ENCODE data around the gene CUTC. TPM values are rescaled to one million over a fixed set of nuclear protein-coding genes. Genes with fewer than 3 reads are reported as not detected.

Gene CUTC
- total and polyA plus RNA-seq, 4 donors, result 10.3 to 23.4 (median 17.3) TPM

- DNase-seq (ENCODE audit: low spot score), result no peak
- H3K9ac ChIP-seq (ENCODE audit: low read depth in 1 of 2, low read length in 2 of 2), result no peak overlapping the region
- no peaks in the 10 kb centered on the region for H3K9me3 ChIP-seq (ENCODE audit: control insufficient read depth in 4 of 4, low read length in 3 of 4)
- no peaks in the 10 kb centered on the region for H3K27me3 ChIP-seq (ENCODE audit: control insufficient read depth in 4 of 4, insufficient read depth in 4 of 4, low read length in 3 of 4)
- H3K27ac ChIP-seq (ENCODE audit: low read depth in 1 of 2, low read length in 2 of 2), result no peak overlapping the region
- TF ChIP-seq GABPA (IDR thresholded peaks at IDR 0.05 in 1 of 2, conservative IDR thresholded peaks at IDR 0.05 in 1 of 2), result no peak
- no peak for TF ChIP-seq FOXA2 (IDR thresholded peaks at IDR 0.05)
- TF ChIP-seq, protein P1, sequence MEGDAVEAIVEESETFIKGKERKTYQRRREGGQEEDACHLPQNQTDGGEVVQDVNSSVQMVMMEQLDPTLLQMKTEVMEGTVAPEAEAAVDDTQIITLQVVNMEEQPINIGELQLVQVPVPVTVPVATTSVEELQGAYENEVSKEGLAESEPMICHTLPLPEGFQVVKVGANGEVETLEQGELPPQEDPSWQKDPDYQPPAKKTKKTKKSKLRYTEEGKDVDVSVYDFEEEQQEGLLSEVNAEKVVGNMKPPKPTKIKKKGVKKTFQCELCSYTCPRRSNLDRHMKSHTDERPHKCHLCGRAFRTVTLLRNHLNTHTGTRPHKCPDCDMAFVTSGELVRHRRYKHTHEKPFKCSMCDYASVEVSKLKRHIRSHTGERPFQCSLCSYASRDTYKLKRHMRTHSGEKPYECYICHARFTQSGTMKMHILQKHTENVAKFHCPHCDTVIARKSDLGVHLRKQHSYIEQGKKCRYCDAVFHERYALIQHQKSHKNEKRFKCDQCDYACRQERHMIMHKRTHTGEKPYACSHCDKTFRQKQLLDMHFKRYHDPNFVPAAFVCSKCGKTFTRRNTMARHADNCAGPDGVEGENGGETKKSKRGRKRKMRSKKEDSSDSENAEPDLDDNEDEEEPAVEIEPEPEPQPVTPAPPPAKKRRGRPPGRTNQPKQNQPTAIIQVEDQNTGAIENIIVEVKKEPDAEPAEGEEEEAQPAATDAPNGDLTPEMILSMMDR (IDR thresholded peaks at IDR 0.05; ENCODE audit: low read depth, low read length, missing input control), result no peak
- no peak for TF ChIP-seq RAD21 (IDR thresholded peaks at IDR 0.05)
- H3K4me3 ChIP-seq (ENCODE audit: low read depth in 1 of 3, low read length in 3 of 3), result no peak overlapping the region
- peaks cover 10 to 63% (median 53%) of the 10 kb centered on the region in 4 donors for H3K36me3 ChIP-seq (ENCODE audit: control insufficient read depth in 4 of 4, insufficient read depth in 3 of 4, low read depth in 1 of 4, low read length in 3 of 4)
- no peaks in the 10 kb centered on the region for H3K4me1 ChIP-seq (ENCODE audit: control insufficient read depth in 4 of 4, insufficient read depth in 4 of 4, low read length in 3 of 4)
- 72% methylated on average over 2 of the region's 2 CpGs for WGBS
These were observed 11.6 kb upstream of the CUTC start for GRCh38 chr10:99720387-99720786.

- Histone ChIP-seq H3K4me1 (ENCODE audit: control insufficient read depth in 4 of 4, insufficient read depth in 4 of 4, low read length in 3 of 4) (peaks cover 0 to 22% (median 11%) of the 10 kb centered on the region in 4 donors), H3K9me3 (ENCODE audit: control insufficient read depth in 4 of 4, low read length in 3 of 4) (no peaks in the 10 kb centered on the region), H3K4me3 (ENCODE audit: low read depth in 1 of 3, low read length in 3 of 3) (no peak overlapping the region), H3K27me3 (ENCODE audit: control insufficient read depth in 4 of 4, insufficient read depth in 4 of 4, low read length in 3 of 4) (no peaks in the 10 kb centered on the region), H3K9ac (ENCODE audit: low read depth in 1 of 2, low read length in 2 of 2) (no peak overlapping the region), H3K36me3 (ENCODE audit: control insufficient read depth in 4 of 4, insufficient read depth in 3 of 4, low read depth in 1 of 4, low read length in 3 of 4) (peaks cover 1 to 24% (median 15%) of the 10 kb centered on the region in 4 donors), H3K27ac (ENCODE audit: low read depth in 1 of 2, low read length in 2 of 2) (no peak overlapping the region)
- TF ChIP-seq REST (IDR thresholded peaks at IDR 0.05), result no peak
- TF ChIP-seq SP1 (IDR thresholded peaks at IDR 0.05), result no peak
- TF ChIP-seq EGR1 (IDR thresholded peaks at IDR 0.05; ENCODE audit: low read depth in 2 of 2), result no peak
- TF ChIP-seq ZBTB33 (IDR thresholded peaks at IDR 0.05), result no peak
- no peak for TF ChIP-seq FOXA2 (IDR thresholded peaks at IDR 0.05)
- TF ChIP-seq TAF1 (conservative IDR thresholded peaks at IDR 0.05), result no peak
- no peak for TF ChIP-seq JUND (IDR thresholded peaks at IDR 0.05)
- TF ChIP-seq, protein P1 (IDR thresholded peaks at IDR 0.05; ENCODE audit: low read depth, low read length, missing input control), result no peak
- TF ChIP-seq, protein P2, sequence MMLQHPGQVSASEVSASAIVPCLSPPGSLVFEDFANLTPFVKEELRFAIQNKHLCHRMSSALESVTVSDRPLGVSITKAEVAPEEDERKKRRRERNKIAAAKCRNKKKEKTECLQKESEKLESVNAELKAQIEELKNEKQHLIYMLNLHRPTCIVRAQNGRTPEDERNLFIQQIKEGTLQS (IDR thresholded peaks at IDR 0.05), result no peak
- no peak for TF ChIP-seq YY1 (IDR thresholded peaks at IDR 0.05)
- TF ChIP-seq, protein P3, sequence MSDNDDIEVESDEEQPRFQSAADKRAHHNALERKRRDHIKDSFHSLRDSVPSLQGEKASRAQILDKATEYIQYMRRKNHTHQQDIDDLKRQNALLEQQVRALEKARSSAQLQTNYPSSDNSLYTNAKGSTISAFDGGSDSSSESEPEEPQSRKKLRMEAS (IDR thresholded peaks at IDR 0.05), result no peak
- WGBS, result 95% methylated on average over 1 of the region's 1 CpG
- DNase-seq (ENCODE audit: low spot score), result no peak
These were observed 2.0 kb upstream of the CUTC start for GRCh38 chr10:99730026-99730425.

All from liver (tissue), 9 donors.